ENCODE results near the gene STK32A.

STK32A gene

GRCh38 chr5:147427521-147428401 lies 192.9 kb downstream of the STK32A start:
- no peak for DNase-seq

- no peak for DNase-seq
Measured at GRCh38 chr5:147430628-147431027, 195.8 kb downstream of the STK32A start.

- no peak for DNase-seq
Measured at GRCh38 chr5:147431586-147431985, 196.8 kb downstream of the STK32A start.

- DNase-seq = no peak
Measured at GRCh38 chr5:147432323-147432722, 197.5 kb downstream of the STK32A start.

- DNase-seq = no peak
Measured at GRCh38 chr5:147434049-147434448, 199.2 kb downstream of the STK32A start.

GRCh38 chr5:147436596-147436995 lies 201.8 kb downstream of the STK32A start:
- DNase-seq = no peak

GRCh38 chr5:147437161-147437596 lies 202.4 kb downstream of the STK32A start:
- no peak for DNase-seq
